Measurements from ENCODE around the gene UNC119B.

The UNC119B gene

GRCh38 chr12:120738252-120739030, 28.2 kb downstream of the UNC119B start:
- DNase-seq (ENCODE audit: low read depth in 2 of 2, low spot score in 1 of 2) = no peak

GRCh38 chr12:120739031-120739762, 28.9 kb downstream of the UNC119B start:
- no peak for DNase-seq (ENCODE audit: low read depth in 2 of 2, low spot score in 1 of 2)

GRCh38 chr12:120739821-120740613, 29.8 kb downstream of the UNC119B start:
- no peak for DNase-seq (ENCODE audit: low read depth in 2 of 2, low spot score in 1 of 2)

GRCh38 chr12:120740871-120741270, 30.6 kb downstream of the UNC119B start:
- no peak for DNase-seq (ENCODE audit: low read depth in 2 of 2, low spot score in 1 of 2)

- DNase-seq (ENCODE audit: low read depth in 2 of 2, low spot score in 1 of 2) = no peak
These were observed 31.5 kb downstream of the UNC119B start for GRCh38 chr12:120741476-120742421.

- DNase-seq (ENCODE audit: low read depth in 2 of 2, low spot score in 1 of 2) = no peak
These were observed 34.8 kb downstream of the UNC119B start for GRCh38 chr12:120744922-120745493.

- no peak for DNase-seq (ENCODE audit: low read depth in 2 of 2, low spot score in 1 of 2)
These were observed 38.0 kb downstream of the UNC119B start for GRCh38 chr12:120748242-120748641.

GRCh38 chr12:120749256-120749655, 39.0 kb downstream of the UNC119B start:
- DNase-seq (ENCODE audit: low read depth in 2 of 2, low spot score in 1 of 2) = no peak

GRCh38 chr12:120750806-120751205, 40.5 kb downstream of the UNC119B start:
- no peak for DNase-seq (ENCODE audit: low read depth in 2 of 2, low spot score in 1 of 2)

- DNase-seq (ENCODE audit: low read depth in 2 of 2, low spot score in 1 of 2) = no peak
These were observed 41.1 kb downstream of the UNC119B start for GRCh38 chr12:120751389-120751788.

GRCh38 chr12:120754792-120755191, 44.5 kb downstream of the UNC119B start:
- no peak for DNase-seq (ENCODE audit: low read depth in 2 of 2, low spot score in 1 of 2)

- no peak for DNase-seq (ENCODE audit: low read depth in 2 of 2, low spot score in 1 of 2)
These were observed 45.0 kb downstream of the UNC119B start for GRCh38 chr12:120755269-120755668.

GRCh38 chr12:120757226-120757742, 47.0 kb downstream of the UNC119B start:
- DNase-seq (ENCODE audit: low read depth in 2 of 2, low spot score in 1 of 2) = no peak

GRCh38 chr12:120757949-120758348, 47.7 kb downstream of the UNC119B start:
- no peak for DNase-seq (ENCODE audit: low read depth in 2 of 2, low spot score in 1 of 2)

- DNase-seq (ENCODE audit: low read depth in 2 of 2, low spot score in 1 of 2) = no peak
These were observed 48.7 kb downstream of the UNC119B start for GRCh38 chr12:120758798-120759590.

GRCh38 chr12:120759591-120760348, 49.5 kb downstream of the UNC119B start:
- DNase-seq (ENCODE audit: low read depth in 2 of 2, low spot score in 1 of 2) = no peak

- DNase-seq (ENCODE audit: low read depth in 2 of 2, low spot score in 1 of 2) = no peak
These were observed 50.3 kb downstream of the UNC119B start for GRCh38 chr12:120760349-120761254.
